Measurements from ENCODE around the gene DENND1A.

GRCh38 chr9:123497830-123498229, 432.1 kb downstream of the DENND1A start:
- TF ChIP-seq POLR2AphosphoS5 (IDR thresholded peaks at IDR 0.05; ENCODE audit: low read depth, low read length) (no peak), REST (IDR thresholded peaks at IDR 0.05; ENCODE audit: insufficient read depth in 1 of 2, low read depth in 2 of 2, low read length in 1 of 2) (no peak), CTCF (IDR thresholded peaks at IDR 0.05) (no peak), SIN3A (IDR thresholded peaks at IDR 0.05; ENCODE audit: borderline replicate concordance, insufficient read depth, low read depth, low read length) (no peak), TCF7L2 (IDR thresholded peaks at IDR 0.05; ENCODE audit: low read depth, low read length) (no peak)
